Psoas muscle (tissue), 8 donors: Measurements from ENCODE around the gene CYBA. TPM values are rescaled to one million over a fixed set of nuclear protein-coding genes. Genes with fewer than 3 reads are reported as not detected.

Experiments
- ATAC-seq, 4 donors: fragments of 200-7000 bp; cut with Tn5 transposase; one replicate each; pipeline ENCODE4 v1.9.1; 2020; ENCODE audit warnings: moderate library complexity in 3 of 4, mild to moderate bottlenecking in 2 of 4
- DNase-seq, 2 donors: peaks; one replicate each; pipeline ENCODE4 v3.0.0-alpha.2; 2020
- H3K27ac ChIP-seq: fragments of 200-600 bp; one replicate; pipeline ENCODE4 v1.8.0; 2022
- H3K27me3 ChIP-seq, 3 donors: fragments of 200-600 bp in 1 of 3; one replicate each; pipeline versions ENCODE4 v1.6.1 to v1.8.0; 2013 to 2022; ENCODE audit warnings: low read length in 2 of 3, mild to moderate bottlenecking in 2 of 3, moderate library complexity in 1 of 3; ENCODE audit not compliant: insufficient read depth in 3 of 3
- H3K36me3 ChIP-seq, 2 donors: fragments of 200-600 bp in 1 of 2; one replicate each; pipeline versions ENCODE4 v1.6.1 to v1.8.0; 2013 to 2022; ENCODE audit warnings: low read depth in 1 of 2, mild to moderate bottlenecking in 1 of 2, moderate library complexity in 1 of 2; ENCODE audit not compliant: insufficient read depth in 1 of 2
- H3K4me1 ChIP-seq: fragments of 200-600 bp; one replicate; pipeline ENCODE4 v1.8.0; 2022
- H3K4me3 ChIP-seq: fragments of 200-600 bp; one replicate; pipeline ENCODE4 v1.8.0; 2022; ENCODE audit warnings: mild to moderate bottlenecking
- H3K9me3 ChIP-seq: fragments of 200-600 bp; one replicate; pipeline ENCODE4 v1.8.0; 2022
- whole genome bisulfite sequencing, 3 donors: extraction: QIAGEN DNeasy Blood & Tissue Kit; methylation state at CpG; one replicate each; pipeline versions ENCODE4 v1.1.6 to v1.1.7; 2013; 5-methylcytosine and 5-hydroxymethylcytosine counted together
- intact Hi-C, 2 donors: fragments of 100-400 bp; cut with DNase I; formaldehyde crosslinking; loops; one replicate each; pipeline versions ENCODE4 v1.11.0 to v1.14.2; 2022
- polyA plus RNA-seq, 3 donors: library from polyadenylated mRNA; stranded (reverse); fragments of 200-250 nt; gene quantifications; one replicate each; pipeline ENCODE4 v1.2.3, GENCODE V29; 2013
- total RNA-seq, 4 donors: library from RNA; stranded (reverse); fragmentation: NEBNext Ultra II Directional in 2 of 4; extraction: Animal tissue kit (Norgen Biotek cat#: 25700) in 2 of 4; gene quantifications; one replicate each; pipeline versions ENCODE4 v1.2.1 to v1.2.4, GENCODE V29; 2021 to 2023
- TF ChIP-seq, protein P1 (sequence below): fragments of 200-600 bp; IDR thresholded peaks from one replicate; pipeline ENCODE4 v1.8.0; 2022; ENCODE audit warnings: antibody characterized with exemption
- donor health status: healthy with polysubstance abuse.
- donor health status: DM: no; HTN: no; CAD: no; lungs with moderate emphysema.
- donor health status: Bipolar disorder and iron deficiency.
- donor health status: healthy.
- donor health status: DM: yes; HTN: yes; CAD: no.
- donor health status: DM: no; HTN: no; CAD: no.
- donor health status: DM: no; HTN: no; CAD: no.
- donor health status: DM: yes; HTN: yes; CAD: no.

CYBA gene
- total and polyA plus RNA-seq, 7 donors, result 9.1 to 28.0 (median 19.4) TPM

DNA sequence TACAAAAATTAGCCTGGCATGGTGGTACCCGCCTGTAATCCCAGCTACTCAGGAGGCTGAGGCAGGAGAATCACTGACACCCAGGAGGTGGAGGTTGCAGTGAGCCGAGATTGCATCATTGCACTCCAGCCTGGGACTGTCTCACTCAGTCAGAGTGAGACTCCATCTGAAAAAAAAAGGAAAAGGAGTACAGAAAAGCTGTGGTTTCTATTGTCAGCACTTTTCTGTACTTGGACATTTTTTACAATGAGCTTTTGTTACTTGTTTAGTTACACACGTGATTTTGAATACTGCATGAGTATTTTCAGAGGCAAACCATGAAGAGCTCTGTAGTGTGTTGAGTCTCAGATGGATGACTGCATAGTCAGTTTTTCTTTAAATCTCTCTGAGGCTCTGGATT lies 54.4 kb downstream of the CYBA start:
- peaks cover 7 to 42% of the 10 kb centered on the region in 2 donors for H3K36me3 ChIP-seq
- no peak overlapping the region for H3K4me3 ChIP-seq
- no peaks in the 10 kb centered on the region for H3K4me1 ChIP-seq
- H3K27me3 ChIP-seq, result no peaks in the 10 kb centered on the region
- intact Hi-C loops, result no loop called here
- H3K27ac ChIP-seq, result no peak overlapping the region
- DNase-seq, result peak in 1 of 2 donors; percentile 6
- TF ChIP-seq, protein P1, sequence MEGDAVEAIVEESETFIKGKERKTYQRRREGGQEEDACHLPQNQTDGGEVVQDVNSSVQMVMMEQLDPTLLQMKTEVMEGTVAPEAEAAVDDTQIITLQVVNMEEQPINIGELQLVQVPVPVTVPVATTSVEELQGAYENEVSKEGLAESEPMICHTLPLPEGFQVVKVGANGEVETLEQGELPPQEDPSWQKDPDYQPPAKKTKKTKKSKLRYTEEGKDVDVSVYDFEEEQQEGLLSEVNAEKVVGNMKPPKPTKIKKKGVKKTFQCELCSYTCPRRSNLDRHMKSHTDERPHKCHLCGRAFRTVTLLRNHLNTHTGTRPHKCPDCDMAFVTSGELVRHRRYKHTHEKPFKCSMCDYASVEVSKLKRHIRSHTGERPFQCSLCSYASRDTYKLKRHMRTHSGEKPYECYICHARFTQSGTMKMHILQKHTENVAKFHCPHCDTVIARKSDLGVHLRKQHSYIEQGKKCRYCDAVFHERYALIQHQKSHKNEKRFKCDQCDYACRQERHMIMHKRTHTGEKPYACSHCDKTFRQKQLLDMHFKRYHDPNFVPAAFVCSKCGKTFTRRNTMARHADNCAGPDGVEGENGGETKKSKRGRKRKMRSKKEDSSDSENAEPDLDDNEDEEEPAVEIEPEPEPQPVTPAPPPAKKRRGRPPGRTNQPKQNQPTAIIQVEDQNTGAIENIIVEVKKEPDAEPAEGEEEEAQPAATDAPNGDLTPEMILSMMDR, result no peak
- ATAC-seq, result no peak
- 71 to 75% (median 74%) methylated on average over 3 of the region's 3 CpGs for WGBS, 3 donors
- H3K9me3 ChIP-seq, result no peaks in the 10 kb centered on the region

DNA sequence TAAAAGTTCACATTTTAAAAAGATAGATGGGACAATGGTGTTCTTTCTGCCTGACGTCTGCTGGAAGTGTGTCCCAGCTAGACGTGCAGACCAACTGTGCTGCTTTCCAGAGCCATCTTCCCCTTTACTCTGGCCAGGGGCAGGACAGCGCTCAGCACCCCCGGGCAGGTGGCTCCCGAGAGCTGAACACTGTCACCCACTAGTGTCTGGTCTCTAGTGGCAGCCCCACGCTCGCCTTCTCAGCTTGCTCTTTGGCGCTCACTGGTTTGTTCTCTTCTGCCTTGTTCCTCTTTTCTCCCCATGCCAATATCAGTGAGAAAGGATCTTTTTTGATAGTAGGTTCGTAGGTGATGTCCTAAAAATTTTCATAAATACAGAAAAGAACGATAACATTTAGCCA lies 54.9 kb downstream of the CYBA start:
- DNase-seq (peak in 1 of 2 donors; percentile 33), ATAC-seq (no peak)
- Histone ChIP-seq H3K36me3 (peaks cover 4 to 37% of the 10 kb centered on the region in 2 donors), H3K9me3 (no peaks in the 10 kb centered on the region), H3K4me1 (no peaks in the 10 kb centered on the region), H3K27me3 (no peaks in the 10 kb centered on the region), H3K4me3 (no peak overlapping the region), H3K27ac (no peak overlapping the region)
- WGBS, 3 donors, result 92 to 93% (median 93%) methylated on average over 10 of the region's 10 CpGs
- TF ChIP-seq, protein P1, result no peak
- intact Hi-C loops, result no loop called here

DNA sequence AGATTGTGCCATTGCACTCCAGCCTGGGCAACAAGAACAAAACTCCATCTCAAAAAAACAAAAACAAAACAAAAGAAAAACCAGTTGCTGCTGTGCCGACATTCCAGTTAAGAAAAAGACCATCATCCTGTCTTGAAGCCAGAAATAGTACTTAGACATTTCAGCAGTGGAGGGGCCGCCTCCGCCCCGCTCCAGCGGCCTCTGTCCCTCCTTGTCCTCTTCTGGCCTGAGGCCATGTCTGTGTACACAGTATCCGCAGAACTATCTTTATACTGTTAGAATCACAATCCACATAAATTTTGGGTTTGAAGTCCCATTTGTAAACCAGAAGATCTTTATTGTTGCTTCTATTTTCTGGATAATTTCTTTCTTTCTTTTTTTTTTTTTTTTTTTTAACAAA lies 55.8 kb downstream of the CYBA start:
- intact Hi-C loops, result no loop called here
- peak in 1 of 2 donors; percentile 31 for DNase-seq
- H3K9me3 ChIP-seq, result no peaks in the 10 kb centered on the region
- peaks cover 2 to 36% of the 10 kb centered on the region in 2 donors for H3K36me3 ChIP-seq
- no peak for ATAC-seq
- WGBS, 3 donors, result 73 to 76% (median 74%) methylated on average over 6 of the region's 6 CpGs
- H3K27me3 ChIP-seq, result no peaks in the 10 kb centered on the region
- no peak overlapping the region for H3K27ac ChIP-seq
- TF ChIP-seq, protein P1, result no peak
- no peaks in the 10 kb centered on the region for H3K4me1 ChIP-seq
- H3K4me3 ChIP-seq, result no peak overlapping the region

DNA sequence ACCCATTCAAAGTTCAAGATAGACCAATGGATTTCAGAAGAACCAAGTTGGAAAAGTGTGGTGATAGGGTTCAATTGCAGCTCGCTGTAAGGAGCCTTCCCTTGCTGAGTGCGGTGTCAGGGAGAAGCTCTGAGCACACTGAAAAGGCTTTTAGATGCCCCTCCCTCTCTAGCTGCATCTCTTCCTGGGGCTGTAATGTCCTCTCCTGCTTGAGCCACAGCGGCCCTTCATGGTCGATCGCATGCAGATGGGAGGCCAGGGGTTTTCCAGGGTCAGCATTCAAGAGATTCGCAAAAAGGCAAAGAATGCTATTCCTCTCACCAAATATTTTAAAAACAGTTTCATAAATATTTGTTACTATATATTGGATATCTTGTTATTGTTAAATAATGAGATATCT lies 56.9 kb downstream of the CYBA start:
- intact Hi-C loops, result no loop called here
- Histone ChIP-seq H3K4me3 (no peak overlapping the region), H3K4me1 (no peaks in the 10 kb centered on the region), H3K9me3 (no peaks in the 10 kb centered on the region), H3K36me3 (peaks cover 2 to 36% of the 10 kb centered on the region in 2 donors), H3K27me3 (no peaks in the 10 kb centered on the region), H3K27ac (no peak overlapping the region)
- TF ChIP-seq, protein P1, result no peak
- ATAC-seq (no peak), DNase-seq (peak in 1 of 2 donors; percentile 23)
- 88 to 91% (median 91%) methylated on average over 6 of the region's 6 CpGs for WGBS, 3 donors

DNA sequence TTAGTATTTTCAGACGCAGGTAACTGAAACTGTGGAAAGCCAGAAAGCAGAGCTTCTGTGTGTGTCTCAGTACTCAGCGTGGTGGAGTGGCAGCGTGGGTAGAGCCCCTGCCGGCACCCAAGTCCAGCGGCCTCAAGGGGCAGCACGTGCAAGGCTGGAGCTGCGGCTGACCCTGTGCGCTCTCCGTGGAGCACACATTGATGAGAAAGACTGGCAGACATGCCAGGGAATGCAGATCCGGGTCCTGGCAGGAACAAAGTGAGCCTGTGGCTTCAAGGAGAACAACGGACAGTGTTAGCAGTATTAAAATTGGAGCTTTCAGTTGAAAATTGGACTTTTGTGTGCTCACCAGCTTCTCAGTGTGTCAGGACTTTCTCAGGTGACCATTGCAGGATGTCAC lies 57.4 kb downstream of the CYBA start:
- H3K27me3 ChIP-seq, result no peaks in the 10 kb centered on the region
- TF ChIP-seq, protein P1, result no peak
- H3K4me1 ChIP-seq, result no peaks in the 10 kb centered on the region
- DNase-seq, result peak in 1 of 2 donors; percentile 55
- intact Hi-C loops, result no loop called here
- no peak overlapping the region for H3K4me3 ChIP-seq
- 49 to 75% (median 69%) methylated on average over 11 of the region's 11 CpGs for WGBS, 3 donors
- peak in 3 of 4 donors; percentile 46 to 63 (median 62) for ATAC-seq
- H3K27ac ChIP-seq, result no peak overlapping the region
- peaks cover 2 to 36% of the 10 kb centered on the region in 2 donors for H3K36me3 ChIP-seq
- H3K9me3 ChIP-seq, result no peaks in the 10 kb centered on the region
